Activated CD4-positive, alpha-beta T cell treated with anti-CD3 and anti-CD28 coated beads, Interleukin-2, amount 50 U/mL, for 4 hours (primary cell): ENCODE results near the gene BRD4.

Experiments used
- DNase-seq, 2 experiments: peaks; one replicate each; pipeline ENCODE4 v3.0.0-alpha.2; 2020

BRD4 gene

DNA sequence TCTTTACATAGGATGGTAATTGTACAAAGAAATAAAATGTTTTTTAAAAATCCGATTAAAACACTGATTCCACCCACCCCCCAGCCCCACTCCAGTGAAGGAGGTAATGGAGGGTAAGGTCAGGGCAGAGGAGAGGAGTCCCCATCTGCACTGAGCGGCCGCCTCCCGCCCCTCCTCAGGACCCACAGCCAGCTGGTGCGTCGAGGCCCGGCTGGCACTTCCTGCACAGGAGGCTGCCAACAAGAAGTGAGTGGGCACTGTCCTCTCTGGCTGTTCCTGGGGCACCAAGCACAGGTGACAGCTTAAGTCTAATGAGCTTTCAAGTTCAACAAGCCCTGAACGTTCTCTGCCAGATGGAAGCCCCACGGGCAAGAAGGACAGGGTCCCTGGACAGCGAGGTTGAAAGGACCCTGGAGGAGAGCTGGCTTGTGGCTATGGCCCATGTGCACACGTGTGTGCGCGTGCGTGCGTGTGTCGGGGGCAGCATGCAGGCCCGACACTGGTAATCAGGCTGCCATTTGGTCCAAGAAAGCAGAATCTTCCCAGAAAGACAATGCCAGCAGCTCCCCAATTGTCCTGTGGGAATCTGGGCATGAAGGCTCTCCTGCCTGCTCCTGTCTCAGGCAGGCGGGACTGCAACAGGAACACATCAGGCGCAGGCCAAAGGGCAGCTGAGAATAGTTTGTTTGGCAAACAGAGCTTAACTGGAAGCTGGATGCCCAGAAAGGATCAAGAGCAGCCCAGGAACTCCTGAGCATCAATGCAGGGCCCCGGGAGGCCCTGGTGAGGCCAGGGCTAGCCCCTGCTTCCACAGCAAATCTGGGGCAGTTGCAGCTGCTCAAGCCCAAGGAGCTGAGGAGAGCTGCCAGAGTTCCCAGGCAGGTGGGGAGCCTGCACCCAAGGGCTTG is 85.0 kb downstream of the BRD4 start:
- DNase-seq: no peak

DNA sequence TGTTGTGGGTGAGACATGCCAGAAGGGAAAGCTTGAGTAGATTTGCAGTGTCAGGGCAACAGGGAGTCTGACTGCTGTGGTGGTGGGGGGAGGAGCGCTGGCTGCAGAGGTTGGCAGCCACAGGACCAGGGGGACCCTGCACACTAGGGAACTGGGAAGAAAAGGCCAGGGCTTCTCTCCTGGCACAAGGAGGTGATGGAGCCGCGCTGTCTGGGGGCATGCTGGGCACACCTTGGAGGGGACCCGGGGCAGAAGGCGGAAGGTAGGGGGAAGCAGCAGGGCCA is 86.2 kb downstream of the BRD4 start:
- DNase-seq: no peak

DNA sequence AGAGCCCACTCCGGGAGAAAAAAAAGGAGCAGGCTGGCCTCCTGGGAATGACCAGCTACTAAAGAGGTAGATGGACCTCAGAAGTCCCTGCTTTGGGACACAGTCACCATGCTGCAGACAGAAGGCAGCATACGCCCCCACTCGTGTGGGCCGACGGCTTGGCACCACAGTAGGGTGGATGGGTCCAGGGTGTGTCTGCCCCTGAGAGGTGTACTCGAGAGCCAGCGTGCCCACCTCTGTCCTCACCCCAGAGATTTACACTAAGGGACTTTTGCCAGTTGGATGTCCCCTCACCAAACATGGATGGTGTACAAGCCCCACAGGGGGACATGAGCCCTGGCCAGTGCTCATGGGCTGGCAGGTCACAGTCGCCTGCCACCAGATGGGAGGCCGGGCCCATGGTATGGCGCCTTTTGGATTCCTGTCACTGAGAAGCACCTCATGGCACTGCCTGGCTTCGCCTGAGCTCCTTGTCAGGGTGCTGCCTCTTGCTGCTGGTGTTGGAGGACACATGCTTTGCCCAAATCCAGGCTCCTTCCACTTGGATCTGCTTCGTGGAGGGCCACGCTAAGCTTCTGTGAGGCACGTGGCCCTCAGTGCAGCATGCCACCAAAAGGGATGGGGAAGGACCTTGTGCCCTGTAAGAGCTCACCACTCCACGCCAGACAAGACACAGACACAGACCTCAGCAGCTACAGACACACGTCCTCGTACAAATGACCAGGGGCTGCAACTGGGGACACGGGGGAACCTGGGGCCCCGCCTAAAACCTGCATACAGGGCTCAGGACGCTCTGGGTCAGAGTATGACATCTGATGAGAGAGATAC is 86.8 kb downstream of the BRD4 start:
- DNase-seq: no peak

DNA sequence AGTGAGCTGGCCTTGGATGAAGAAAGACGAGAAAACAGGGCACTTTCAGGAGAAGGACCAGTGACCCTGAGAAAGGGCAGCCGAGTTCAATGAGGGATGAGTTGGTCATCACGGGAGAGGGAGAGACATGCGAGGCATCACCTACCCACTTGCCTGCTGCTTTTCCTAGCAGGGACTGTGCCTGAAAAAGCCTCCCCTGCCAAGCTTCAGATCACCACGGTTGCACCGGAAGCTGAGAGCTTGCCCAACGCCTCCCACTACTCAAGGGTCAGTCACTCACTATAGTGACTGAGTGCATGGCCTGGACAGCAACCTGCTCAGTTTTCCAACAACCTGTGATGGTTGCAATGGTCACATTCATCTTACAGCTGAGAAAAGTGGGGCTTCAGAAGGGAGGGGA is 87.5 kb downstream of the BRD4 start:
- no peak for DNase-seq

DNA sequence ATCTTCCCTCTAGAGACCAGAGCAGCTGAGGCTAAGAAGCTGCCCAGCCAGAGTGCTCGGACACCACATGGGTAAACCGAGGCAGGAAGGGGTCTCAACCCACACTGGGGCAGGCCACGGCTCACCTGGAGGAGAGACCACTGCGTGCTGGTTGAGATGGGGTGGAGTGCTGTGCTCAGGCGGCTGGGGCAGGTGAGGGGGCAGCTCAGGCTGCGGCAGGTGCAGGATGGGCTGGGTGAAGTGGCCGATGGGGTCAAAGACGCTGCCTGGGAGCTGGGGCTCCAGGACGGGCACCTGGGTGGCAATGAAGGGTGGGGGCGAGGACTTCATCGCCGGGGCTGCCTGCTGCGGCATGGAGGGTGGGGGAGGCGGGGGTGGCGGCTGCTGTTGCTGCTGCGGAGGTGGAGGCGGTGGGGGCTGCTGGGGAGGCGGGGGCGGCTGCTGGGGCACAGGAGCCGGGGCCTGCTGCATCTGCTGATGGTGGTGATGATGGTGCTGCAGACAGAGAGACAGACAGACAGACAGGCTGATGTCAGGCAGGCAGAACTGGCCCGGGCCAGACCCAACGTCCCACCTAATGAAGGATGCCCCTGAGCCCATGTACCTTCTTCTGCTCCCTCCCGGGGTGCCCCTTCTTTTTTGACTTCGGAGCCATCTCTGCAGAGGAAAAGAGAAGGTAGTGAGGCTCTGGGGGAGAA is 88.1 kb downstream of the BRD4 start:
- no peak for DNase-seq

GRCh38 chr19:15243236-15243957 is 88.9 kb downstream of the BRD4 start:
- DNase-seq: no peak

DNA sequence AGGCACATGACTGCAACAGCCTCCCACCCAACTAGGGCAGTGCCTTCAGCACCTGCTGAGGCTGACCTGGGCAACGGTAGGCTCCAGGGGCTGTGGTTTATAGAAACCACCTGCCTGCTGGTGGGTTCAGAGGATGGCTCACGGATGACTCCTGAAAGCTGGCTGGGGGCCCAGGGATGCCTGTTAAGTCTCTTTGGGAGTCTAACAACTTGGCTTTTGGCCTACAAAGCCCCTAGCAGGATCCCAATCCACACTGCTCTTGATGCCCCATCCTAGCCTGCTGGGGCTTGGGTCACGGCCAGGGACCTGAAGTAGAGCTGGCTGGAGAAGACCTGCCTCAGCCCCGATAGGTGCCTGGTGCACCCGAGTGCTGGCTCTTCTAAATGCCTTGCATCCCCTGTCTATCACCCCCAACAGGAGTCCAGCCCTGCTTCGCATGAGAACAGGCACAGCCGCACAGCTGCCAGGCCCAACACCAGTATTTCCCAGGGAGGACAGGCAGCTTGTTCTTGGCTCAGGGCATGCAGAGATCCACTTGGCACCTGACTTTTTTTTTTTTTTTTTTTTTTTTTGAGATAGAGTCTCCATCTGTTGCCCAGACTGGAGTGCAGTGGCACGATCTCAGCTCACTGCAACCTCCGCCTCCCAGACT is 91.0 kb downstream of the BRD4 start:
- no peak for DNase-seq

DNA sequence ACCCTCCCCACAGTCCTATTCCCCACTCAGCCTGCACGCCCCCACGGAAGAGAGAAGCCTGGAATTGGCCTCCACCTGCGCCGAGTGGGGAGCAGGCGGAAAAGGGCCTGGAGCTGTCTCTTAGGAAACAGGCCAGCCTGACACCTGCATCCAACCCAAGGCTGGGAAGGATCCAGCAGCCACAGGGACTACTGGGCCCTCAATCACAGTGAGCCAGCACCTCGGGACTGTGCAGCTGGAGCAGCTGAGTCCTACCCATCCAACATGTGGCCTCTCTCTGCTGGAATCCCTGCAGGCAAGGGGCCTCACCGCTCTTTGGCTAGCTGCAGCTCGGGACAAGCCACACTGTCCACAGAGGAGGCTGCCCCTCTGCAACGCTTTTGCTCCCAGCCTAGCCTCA is 91.8 kb downstream of the BRD4 start:
- DNase-seq: no peak

DNA sequence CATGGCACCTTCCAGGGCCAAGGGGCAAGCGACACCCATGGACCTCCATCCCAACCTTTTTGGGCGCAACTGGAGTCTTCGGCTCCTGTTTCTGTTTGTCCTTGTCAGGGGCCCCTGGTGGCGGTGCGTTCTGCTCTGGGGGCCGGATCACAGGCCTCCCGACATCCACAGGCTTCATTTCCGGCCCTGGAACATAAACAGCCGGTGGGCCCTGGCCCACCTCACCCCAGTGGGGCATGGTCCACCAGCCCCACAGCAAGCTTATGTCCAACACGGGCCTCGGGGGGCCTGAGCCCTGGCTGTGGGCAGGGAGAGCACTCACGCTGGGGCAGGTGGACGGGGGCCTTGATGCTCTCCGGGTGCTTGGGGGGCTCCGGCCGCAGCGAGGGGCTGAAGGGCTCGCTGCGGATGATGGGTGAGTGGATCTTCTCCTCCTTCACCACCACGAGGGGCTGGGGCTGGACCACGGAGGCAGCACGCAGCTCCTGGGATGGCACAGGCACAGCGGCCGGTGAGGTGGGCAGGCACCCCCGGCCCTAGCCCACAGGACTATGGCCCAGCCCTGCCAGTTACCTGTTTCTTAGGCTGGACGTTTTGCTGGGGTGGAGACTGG is 92.9 kb downstream of the BRD4 start:
- no peak for DNase-seq

DNA sequence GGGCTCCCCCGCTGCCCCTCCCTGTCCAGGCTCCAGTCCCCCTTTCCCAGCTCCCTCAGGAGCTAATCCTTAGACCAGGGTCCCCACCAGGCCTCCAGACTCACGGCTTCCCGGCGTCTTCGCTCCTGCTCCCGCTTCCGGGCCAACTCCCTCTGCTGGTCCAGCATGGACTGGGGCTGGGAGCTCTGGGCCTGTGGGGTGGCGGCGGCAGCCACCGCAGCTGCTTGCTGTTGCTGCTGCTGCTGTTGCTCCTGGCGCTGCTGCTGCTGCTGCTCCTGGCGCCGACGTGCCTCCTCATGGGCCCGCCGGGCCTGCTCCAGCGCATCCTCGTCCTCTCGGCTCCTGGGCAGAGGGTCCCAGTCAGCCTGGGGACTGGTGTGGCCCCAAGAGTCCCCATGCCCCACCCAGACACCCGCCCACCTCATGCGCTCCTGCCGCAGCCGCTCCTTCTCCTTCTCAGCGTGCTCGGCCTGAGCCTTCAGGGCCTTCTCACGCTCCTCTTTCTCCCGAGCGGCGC is 93.6 kb downstream of the BRD4 start:
- no peak for DNase-seq

- DNase-seq: no peak
These were observed 94.3 kb downstream of the BRD4 start for GRCh38 chr19:15237759-15238638.

DNA sequence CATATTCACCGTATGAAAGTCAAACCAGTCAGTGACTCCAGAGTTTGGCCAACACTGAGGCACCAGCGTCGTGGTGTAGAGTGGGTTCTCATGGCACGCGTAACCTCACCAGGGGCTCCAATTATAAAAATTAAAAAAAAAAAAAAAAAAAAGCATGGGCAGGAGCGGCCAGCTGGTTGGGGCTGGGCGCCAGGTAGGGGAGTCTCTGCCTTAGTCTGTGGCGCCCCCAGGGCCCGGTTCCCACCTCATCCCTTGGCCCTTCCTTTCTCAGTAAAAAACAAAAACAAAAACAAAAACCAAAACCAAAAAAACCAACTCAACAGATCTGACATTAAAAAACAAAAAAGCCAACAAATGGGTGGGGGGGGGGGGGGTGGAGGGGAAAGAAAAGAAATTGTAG is 95.5 kb downstream of the BRD4 start:
- DNase-seq: no peak

DNA sequence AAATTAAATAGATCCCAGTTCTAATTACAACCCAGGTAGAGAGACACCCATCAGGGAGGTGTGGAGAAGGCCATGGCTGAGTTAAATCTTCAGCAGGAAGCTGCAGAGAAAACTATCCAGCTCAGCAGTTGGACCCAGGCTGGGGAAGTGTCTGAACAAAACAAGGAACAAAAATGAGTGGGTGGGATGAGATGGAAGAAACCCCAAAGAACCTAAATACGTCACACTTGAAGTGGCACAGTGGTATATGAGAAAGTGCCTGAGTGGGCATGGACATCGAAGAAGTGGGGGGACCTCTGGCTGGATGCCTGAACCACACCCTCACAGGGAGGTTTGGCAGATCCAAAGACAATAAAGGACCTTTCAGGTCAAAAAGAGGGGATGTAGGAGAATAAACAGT is 96.6 kb downstream of the BRD4 start:
- no peak for DNase-seq

GRCh38 chr19:15234431-15235130 is 97.8 kb downstream of the BRD4 start:
- DNase-seq: no peak

DNA sequence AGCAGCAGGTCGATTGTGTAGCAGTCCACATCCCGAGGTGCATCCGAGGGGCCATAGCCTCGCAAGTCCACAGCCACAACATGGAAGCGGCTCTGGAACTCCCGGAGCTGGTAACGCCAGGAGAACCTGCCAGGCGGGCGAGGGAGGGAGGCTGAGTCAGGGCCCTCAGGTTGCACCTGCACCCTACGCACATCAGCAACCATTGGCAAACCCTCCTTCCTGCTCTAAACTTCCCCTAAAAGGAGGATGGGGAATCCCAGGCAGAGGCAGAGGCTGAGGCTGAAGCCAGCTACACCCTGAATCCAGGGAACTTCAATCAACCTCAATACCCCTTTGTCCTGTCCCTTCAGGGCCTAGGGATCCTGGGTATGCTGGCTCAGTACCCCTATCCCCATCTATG is 101.1 kb downstream of the BRD4 start:
- no peak for DNase-seq

DNA sequence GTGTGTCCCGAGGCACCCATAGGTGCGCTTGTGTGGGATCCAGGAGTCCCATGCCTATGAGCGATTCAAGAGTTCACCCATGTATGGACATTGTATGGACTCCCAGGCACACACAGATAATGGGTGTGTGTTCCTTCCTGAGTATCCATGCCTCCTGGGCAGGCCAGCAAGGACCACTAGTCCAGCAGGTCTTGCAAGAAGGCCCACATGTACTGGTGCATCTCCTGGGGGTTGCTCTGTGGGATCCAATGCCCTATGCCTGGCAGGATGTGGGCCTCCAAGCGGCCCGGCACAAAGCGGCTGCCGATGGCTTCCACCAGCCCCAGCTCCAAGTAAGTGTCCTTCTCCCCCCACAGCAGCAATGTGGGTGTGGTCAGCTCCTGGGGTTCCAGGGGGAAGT is 105.1 kb downstream of the BRD4 start:
- DNase-seq: no peak

DNA sequence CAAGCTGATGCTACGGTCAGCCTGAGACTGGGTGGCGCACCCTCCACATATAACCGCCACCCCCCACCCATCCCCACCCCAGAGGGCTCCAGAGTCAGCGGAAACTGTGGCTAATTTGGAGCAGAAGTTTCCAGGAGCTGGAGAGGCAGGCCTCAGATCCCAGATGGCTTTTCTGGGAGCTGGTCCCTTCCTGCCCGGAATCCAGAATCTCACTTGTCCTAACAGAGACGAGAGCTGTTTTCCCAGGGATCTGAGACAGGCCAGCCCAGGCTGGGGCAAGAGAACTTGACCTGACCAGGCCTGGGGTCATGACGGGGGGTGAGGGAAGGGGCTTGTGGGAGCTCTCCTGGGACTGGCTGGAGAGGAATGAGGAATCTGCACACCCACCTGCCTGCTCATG is 106.6 kb downstream of the BRD4 start:
- DNase-seq: no peak

GRCh38 chr19:15223649-15224361 is 108.5 kb downstream of the BRD4 start:
- DNase-seq: no peak
